K562 (cell line): ENCODE measurements around the gene PCSK6. TPM values are rescaled to one million over a fixed set of nuclear protein-coding genes. Genes with fewer than 3 reads are reported as not detected.

Experiments
- EP300 ChIP-seq: IDR thresholded peaks from 2 replicates; pipeline ENCODE4 v1.6.1; 2012; ENCODE audit warnings: low read length, improper control_type of control experiment
- ESRRA ChIP-seq: fragments of 450-650 bp; IDR thresholded peaks from 2 replicates; pipeline ENCODE4 v1.6.1; 2014; ENCODE audit warnings: low read depth, mild to moderate bottlenecking, moderate library complexity, borderline replicate concordance
- ETV5 ChIP-seq: sonication (generic); formaldehyde crosslinking; IDR thresholded peaks from 2 replicates; pipeline ENCODE4 v1.4.0; 2020; ENCODE audit warnings: low read depth, mild to moderate bottlenecking, missing genetic modification reagents
- FOXP1 ChIP-seq: sonication (generic); formaldehyde crosslinking; IDR thresholded peaks from 2 replicates; pipeline ENCODE4 v1.8.0; 2022; ENCODE audit warnings: mild to moderate bottlenecking, missing genetic modification reagents
- GATAD2B ChIP-seq: fragments of 450-650 bp; IDR thresholded peaks from 2 replicates; pipeline ENCODE4 v1.6.1; 2017; ENCODE audit warnings: mild to moderate bottlenecking, borderline replicate concordance
- MTA3 ChIP-seq: fragments of 450-650 bp; formaldehyde crosslinking; IDR thresholded peaks from 2 replicates; pipeline ENCODE4 v1.6.1; 2017; ENCODE audit warnings: mild to moderate bottlenecking, borderline replicate concordance
- NR3C1 ChIP-seq: sonication (generic); formaldehyde crosslinking; IDR thresholded peaks from 2 replicates; pipeline ENCODE4 v1.8.1; 2022; ENCODE audit warnings: missing genetic modification reagents
- RUNX1 ChIP-seq: sonication (generic); IDR thresholded peaks from 2 replicates; pipeline ENCODE4 v1.6.1; 2016; ENCODE audit warnings: antibody characterized with exemption, low read depth
- SIX5 ChIP-seq, 2 experiments: IDR thresholded peaks; 2 replicates each; pipeline ENCODE4 v1.6.1; 2011; ENCODE audit warnings: low read length in 2 of 2, borderline replicate concordance in 1 of 2, low read depth in 1 of 2, mild to moderate bottlenecking in 1 of 2, moderate library complexity in 1 of 2; ENCODE audit not compliant: insufficient read depth in 1 of 2
- TAF7 ChIP-seq: fragments of 450-650 bp; IDR thresholded peaks from 2 replicates; pipeline ENCODE4 v1.6.1; 2016; ENCODE audit warnings: missing genetic modification characterization, missing compliant biosample characterization
- TBL1XR1 ChIP-seq, 2 experiments: IDR thresholded peaks; 2 replicates each; pipeline ENCODE4 v1.6.1; 2012; ENCODE audit warnings: improper control_type of control experiment in 2 of 2, low read length in 2 of 2, mild to moderate bottlenecking in 1 of 2
- TGIF2 ChIP-seq: sonication (generic); formaldehyde crosslinking; IDR thresholded peaks from 2 replicates; pipeline ENCODE4 v1.8.1; 2022; ENCODE audit warnings: mild to moderate bottlenecking, missing genetic modification reagents, moderate library complexity
- ZNF316 ChIP-seq: fragments of 450-650 bp; IDR thresholded peaks from 2 replicates; pipeline ENCODE4 v1.6.1; 2016
- ZNF766 ChIP-seq: fragments of 200-800 bp; sonication (Bioruptor generic); conservative IDR thresholded peaks from 2 replicates; pipeline ENCODE4 v1.6.1; 2016; ENCODE audit warnings: missing genetic modification characterization, missing compliant biosample characterization
- polyA plus RNA-seq, 8 experiments: library from polyadenylated mRNA; depleted of rRNA in 4 of 8; stranded (reverse) in 5 of 8; unstranded in 3 of 8; fragments of >200 nt; fragmentation: Nextera tagmentation in 2 of 8; fragmentation: Illumina TruSeq in 1 of 8; extraction: Ambion mirVana in 2 of 8; extraction: Trizol in 1 of 8; gene quantifications; 2 replicates each; pipeline versions ENCODE4 v1.2.1 to v1.2.3, GENCODE V29; 2011 to 2014; ENCODE audit warnings: inconsistent platforms in 1 of 8, missing spikeins in 1 of 8
- total RNA-seq, 7 experiments: library from RNA; depleted of rRNA in 6 of 7; stranded (reverse); fragments of >200 nt in 6 of 7; fragmentation: Illumina TruSeq in 2 of 7; extraction: Trizol in 2 of 7; gene quantifications; 2 replicates each; pipeline versions ENCODE4 v1.2.1 to v1.2.3, GENCODE V29; 2011 to 2021; ENCODE audit warnings: low replicate concordance in 1 of 7
- TF ChIP-seq, protein P1 (sequence below): IDR thresholded peaks from 2 replicates; pipeline ENCODE4 v1.6.1; 2016; ENCODE audit warnings: missing genetic modification characterization, missing compliant biosample characterization
- TF ChIP-seq, protein P2 (sequence below): fragments of 450-650 bp; IDR thresholded peaks from 2 replicates; pipeline ENCODE4 v1.7.1; 2018; ENCODE audit warnings: mild to moderate bottlenecking, low read depth; ENCODE audit not compliant: partially characterized antibody
- TF ChIP-seq, protein P3 (sequence below): sonication (generic); formaldehyde crosslinking; IDR thresholded peaks from 2 replicates; pipeline ENCODE4 v1.8.1; 2023; ENCODE audit warnings: mild to moderate bottlenecking, missing genetic modification reagents
- TF ChIP-seq, protein P4 (sequence below): fragments of 200-800 bp; sonication (Bioruptor generic); IDR thresholded peaks from 2 replicates; pipeline ENCODE4 v1.6.1; 2017; ENCODE audit warnings: missing genetic modification characterization, missing compliant biosample characterization

The PCSK6 gene
- total and polyA plus RNA-seq, 9 of the 15 experiments (the other 6 are each of a cell fraction or from before 2014, with no cell fraction given), result 2.2 to 32.6 (median 14.5) TPM

DNA sequence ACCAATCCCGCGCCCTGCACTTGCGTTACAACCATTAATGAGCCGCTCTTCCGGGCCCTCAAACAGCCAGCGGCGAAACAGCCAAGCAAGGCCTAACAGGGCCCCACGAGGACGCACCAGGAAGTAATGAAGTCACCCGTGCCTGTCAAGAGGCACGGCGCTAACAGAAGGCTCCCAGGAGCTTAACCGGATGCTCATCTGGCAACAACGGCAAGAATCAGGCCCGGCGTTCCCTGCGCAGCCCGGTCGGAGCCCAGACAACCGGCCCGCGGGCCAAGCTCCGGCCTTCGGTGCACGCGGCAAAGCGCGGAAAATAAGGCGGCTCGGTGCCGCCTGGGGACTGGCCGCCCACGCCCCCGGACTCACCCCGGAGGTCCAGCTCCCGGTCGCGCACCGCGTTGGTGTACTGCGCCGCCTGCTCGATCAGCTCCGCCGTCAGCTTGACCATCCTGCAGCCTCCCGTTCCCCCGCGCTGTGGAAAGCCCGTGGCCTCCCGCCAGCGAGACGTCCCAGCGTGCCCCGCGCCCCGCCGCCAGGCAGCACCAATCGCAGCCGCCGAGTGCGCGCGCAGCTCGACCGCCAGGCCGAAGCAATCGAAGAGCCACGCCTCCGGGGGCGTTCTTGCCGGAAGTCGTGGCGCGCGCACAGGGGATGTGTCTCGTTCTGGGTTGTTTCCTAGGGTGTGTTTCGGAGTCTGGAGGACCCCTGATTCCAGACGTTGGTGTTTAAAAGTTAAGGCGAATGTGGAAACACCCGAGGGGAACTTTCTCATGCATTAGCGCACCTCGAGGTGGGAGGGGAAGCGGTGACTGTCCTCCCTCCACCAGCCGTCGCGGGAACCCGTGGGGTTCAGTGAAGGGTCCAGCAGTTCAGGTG, 194.5 kb downstream of the PCSK6 start, which contains the start of gene SNRPA1 (continued):
- TF ChIP-seq TBL1XR1 (IDR thresholded peaks at IDR 0.05; ENCODE audit: low read length in 2 of 2) (0 out of 4 replicates have a peak, but pooled peaks have one; percentile 32 to 74), ZNF316 (peak; percentile 24; the same call in 1 of the 2 replicates), NR3C1 (peak; percentile 89), ESRRA (peak; percentile 61), SIX5 (IDR thresholded peaks at IDR 0.05; ENCODE audit: borderline replicate concordance in 1 of 2, insufficient read depth in 1 of 2, low read depth in 1 of 2, low read length in 2 of 2) (peak in 1 of 2 experiments; percentile 5; a peak in 1 of 4 replicates), FOXP1 (CRISPR knock-in tag) (peak; percentile 78; the same call in 1 of the 2 replicates), GATAD2B (0 out of 2 replicates have a peak, but pooled peaks have one; percentile 28), EP300 (peak; percentile 41; the same call in 1 of the 2 replicates), ZNF766 (CRISPR knock-in tag) (peak; percentile 73), MTA3 (peak; percentile 84; the same call in 1 of the 2 replicates), TAF7 (tag) (no peak), TGIF2 (0 out of 2 replicates have a peak, but pooled peaks have one; percentile 55), ETV5 (peak; percentile 89), RUNX1 (no peak)
- TF ChIP-seq, protein P1, sequence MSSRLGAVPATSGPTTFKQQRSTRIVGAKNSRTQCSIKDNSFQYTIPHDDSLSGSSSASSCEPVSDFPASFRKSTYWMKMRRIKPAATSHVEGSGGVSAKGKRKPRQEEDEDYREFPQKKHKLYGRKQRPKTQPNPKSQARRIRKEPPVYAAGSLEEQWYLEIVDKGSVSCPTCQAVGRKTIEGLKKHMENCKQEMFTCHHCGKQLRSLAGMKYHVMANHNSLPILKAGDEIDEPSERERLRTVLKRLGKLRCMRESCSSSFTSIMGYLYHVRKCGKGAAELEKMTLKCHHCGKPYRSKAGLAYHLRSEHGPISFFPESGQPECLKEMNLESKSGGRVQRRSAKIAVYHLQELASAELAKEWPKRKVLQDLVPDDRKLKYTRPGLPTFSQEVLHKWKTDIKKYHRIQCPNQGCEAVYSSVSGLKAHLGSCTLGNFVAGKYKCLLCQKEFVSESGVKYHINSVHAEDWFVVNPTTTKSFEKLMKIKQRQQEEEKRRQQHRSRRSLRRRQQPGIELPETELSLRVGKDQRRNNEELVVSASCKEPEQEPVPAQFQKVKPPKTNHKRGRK, result no peak
- TF ChIP-seq, protein P2, sequence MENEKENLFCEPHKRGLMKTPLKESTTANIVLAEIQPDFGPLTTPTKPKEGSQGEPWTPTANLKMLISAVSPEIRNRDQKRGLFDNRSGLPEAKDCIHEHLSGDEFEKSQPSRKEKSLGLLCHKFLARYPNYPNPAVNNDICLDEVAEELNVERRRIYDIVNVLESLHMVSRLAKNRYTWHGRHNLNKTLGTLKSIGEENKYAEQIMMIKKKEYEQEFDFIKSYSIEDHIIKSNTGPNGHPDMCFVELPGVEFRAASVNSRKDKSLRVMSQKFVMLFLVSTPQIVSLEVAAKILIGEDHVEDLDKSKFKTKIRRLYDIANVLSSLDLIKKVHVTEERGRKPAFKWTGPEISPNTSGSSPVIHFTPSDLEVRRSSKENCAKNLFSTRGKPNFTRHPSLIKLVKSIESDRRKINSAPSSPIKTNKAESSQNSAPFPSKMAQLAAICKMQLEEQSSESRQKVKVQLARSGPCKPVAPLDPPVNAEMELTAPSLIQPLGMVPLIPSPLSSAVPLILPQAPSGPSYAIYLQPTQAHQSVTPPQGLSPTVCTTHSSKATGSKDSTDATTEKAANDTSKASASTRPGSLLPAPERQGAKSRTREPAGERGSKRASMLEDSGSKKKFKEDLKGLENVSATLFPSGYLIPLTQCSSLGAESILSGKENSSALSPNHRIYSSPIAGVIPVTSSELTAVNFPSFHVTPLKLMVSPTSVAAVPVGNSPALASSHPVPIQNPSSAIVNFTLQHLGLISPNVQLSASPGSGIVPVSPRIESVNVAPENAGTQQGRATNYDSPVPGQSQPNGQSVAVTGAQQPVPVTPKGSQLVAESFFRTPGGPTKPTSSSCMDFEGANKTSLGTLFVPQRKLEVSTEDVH, result peak; percentile 55
- TF ChIP-seq, protein P3, sequence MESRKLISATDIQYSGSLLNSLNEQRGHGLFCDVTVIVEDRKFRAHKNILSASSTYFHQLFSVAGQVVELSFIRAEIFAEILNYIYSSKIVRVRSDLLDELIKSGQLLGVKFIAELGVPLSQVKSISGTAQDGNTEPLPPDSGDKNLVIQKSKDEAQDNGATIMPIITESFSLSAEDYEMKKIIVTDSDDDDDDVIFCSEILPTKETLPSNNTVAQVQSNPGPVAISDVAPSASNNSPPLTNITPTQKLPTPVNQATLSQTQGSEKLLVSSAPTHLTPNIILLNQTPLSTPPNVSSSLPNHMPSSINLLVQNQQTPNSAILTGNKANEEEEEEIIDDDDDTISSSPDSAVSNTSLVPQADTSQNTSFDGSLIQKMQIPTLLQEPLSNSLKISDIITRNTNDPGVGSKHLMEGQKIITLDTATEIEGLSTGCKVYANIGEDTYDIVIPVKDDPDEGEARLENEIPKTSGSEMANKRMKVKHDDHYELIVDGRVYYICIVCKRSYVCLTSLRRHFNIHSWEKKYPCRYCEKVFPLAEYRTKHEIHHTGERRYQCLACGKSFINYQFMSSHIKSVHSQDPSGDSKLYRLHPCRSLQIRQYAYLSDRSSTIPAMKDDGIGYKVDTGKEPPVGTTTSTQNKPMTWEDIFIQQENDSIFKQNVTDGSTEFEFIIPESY (CRISPR knock-in tag), result peak; percentile 49; the same call in 1 of the 2 replicates
- TF ChIP-seq, protein P4, sequence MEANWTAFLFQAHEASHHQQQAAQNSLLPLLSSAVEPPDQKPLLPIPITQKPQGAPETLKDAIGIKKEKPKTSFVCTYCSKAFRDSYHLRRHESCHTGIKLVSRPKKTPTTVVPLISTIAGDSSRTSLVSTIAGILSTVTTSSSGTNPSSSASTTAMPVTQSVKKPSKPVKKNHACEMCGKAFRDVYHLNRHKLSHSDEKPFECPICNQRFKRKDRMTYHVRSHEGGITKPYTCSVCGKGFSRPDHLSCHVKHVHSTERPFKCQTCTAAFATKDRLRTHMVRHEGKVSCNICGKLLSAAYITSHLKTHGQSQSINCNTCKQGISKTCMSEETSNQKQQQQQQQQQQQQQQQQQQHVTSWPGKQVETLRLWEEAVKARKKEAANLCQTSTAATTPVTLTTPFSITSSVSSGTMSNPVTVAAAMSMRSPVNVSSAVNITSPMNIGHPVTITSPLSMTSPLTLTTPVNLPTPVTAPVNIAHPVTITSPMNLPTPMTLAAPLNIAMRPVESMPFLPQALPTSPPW, result peak; percentile 42; the same call in 1 of the 2 replicates
